Nasal cavity respiratory epithelium epithelial cell of viscerocranial mucosa (primary cell): ENCODE measurements around the gene NEDD4L. TPM values are rescaled to one million over a fixed set of nuclear protein-coding genes. Genes with fewer than 3 reads are reported as not detected.

Experiments used
- total RNA-seq: library from RNA; depleted of rRNA; stranded (reverse); fragments of >200 nt; gene quantifications from 2 replicates; pipeline ENCODE4 v1.2.3, GENCODE V29; 2014

Gene NEDD4L
- total RNA-seq = 12.0 and 58.2 TPM in 2 replicates

GRCh38 chr18:58043491-58044369, at the start of gene NEDD4L:
NEDD4L (plus strand) TSS chr18:58044226; CDS start chr18:58044661, 435 bp downstream.

Other genes starting within 250 kb of the NEDD4L start
- gene ATP8B1, start 240.9 kb upstream of the NEDD4L start, total RNA-seq = 28.0 and 55.8 TPM in 2 replicates